Lower lobe of right lung (tissue), 2 donors: ENCODE results near the gene HUWE1. TPM values are rescaled to one million over a fixed set of nuclear protein-coding genes. Genes with fewer than 3 reads are reported as not detected.

Source experiments
- ATAC-seq, 2 donors: fragments of 200-7000 bp; cut with Tn5 transposase; one replicate each; pipeline ENCODE4 v1.9.1; 2020 to 2022; ENCODE audit warnings: mild to moderate bottlenecking in 2 of 2, moderate library complexity in 2 of 2
- DNase-seq: peaks from one replicate; pipeline ENCODE4 v3.0.0-alpha.2; 2020
- H3K27ac ChIP-seq: fragments of 200-600 bp; one replicate; pipeline ENCODE4 v1.8.0; 2022
- H3K27me3 ChIP-seq: fragments of 200-600 bp; one replicate; pipeline ENCODE4 v1.8.0; 2022; ENCODE audit warnings: low read depth
- H3K36me3 ChIP-seq: fragments of 200-600 bp; one replicate; pipeline ENCODE4 v1.8.0; 2022; ENCODE audit warnings: mild to moderate bottlenecking
- H3K4me1 ChIP-seq: fragments of 200-600 bp; one replicate; pipeline ENCODE4 v1.8.0; 2022
- H3K4me3 ChIP-seq: fragments of 200-600 bp; one replicate; pipeline ENCODE4 v1.8.0; 2022; ENCODE audit warnings: mild to moderate bottlenecking
- H3K9me3 ChIP-seq: fragments of 200-600 bp; one replicate; pipeline ENCODE4 v1.8.0; 2022
- CTCF ChIP-seq: fragments of 200-600 bp; IDR thresholded peaks from one replicate; pipeline ENCODE4 v1.8.0; 2022; ENCODE audit warnings: antibody characterized with exemption, mild to moderate bottlenecking
- intact Hi-C: fragments of 100-400 bp; cut with DNase I; formaldehyde crosslinking; loops from one replicate; pipeline ENCODE4 v1.11.0; 2022
- total RNA-seq: library from RNA; stranded (reverse); fragmentation: NEBNext Ultra II Directional; extraction: Animal tissue kit (Norgen Biotek cat#: 25700); gene quantifications from one replicate; pipeline ENCODE4 v1.2.1, GENCODE V29; 2021
- donor health status: DM: no; HTN: yes; CAD: no; lungs with severe emphysema.

The HUWE1 gene
- total RNA-seq, 1 donor from 2014 or later: 162 TPM

GRCh38 chrX:53684415-53685192 lies 1.9 kb downstream of the HUWE1 start:
- peaks cover 29% of the 10 kb centered on the region for H3K4me1 ChIP-seq
- intact Hi-C loops: no loop called here
- DNase-seq (peak; percentile 92), ATAC-seq (no peak)
- H3K36me3 ChIP-seq: peaks cover 10% of the 10 kb centered on the region
- H3K4me3 ChIP-seq: peak overlapping the region; percentile 64
- H3K9me3 ChIP-seq: no peaks in the 10 kb centered on the region
- peak overlapping the region; percentile 88 for H3K27ac ChIP-seq
- no peaks in the 10 kb centered on the region for H3K27me3 ChIP-seq
- no peak for TF ChIP-seq CTCF

DNA sequence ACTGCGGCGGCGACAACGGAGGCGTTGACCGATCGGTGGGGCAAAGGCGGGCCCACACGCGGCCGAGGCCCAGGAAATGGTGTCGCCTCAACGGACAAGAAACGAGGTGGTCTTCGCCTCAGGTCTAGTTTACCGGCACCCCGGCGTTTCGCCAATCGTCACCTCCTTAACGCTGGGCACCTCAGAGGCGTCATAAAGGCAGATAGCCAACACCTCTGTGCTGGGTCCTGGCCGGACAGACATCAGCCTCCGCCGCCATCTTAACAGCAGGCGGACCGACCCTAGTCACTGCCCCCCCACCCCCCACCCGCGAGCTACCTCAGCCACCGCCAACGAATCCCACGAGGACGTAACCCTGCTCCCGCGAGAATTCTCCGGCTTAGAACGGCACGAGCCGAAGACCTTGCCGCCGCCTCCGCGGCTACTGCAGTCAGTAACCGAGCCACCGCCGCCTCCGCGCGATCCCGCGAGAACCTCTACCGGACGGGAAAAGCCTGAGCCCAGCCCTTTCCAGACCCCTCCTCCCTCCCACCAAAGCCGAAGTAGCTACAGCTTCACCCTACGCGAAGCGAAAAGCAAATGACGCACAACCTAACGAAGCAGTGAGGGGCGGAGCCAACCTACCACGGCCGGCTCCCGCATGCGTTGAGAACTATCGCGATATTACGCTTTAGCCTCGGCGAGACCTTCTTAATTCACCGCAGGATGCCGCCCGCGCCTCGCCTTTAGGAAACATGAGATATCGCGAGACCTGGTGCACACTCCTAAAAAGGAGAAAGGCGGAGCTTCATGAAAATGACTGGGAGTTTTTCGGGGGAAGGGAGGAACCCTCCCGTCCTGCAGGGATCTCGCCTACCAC lies 2.7 kb downstream of the HUWE1 start:
- H3K4me1 ChIP-seq: peaks cover 29% of the 10 kb centered on the region
- no peaks in the 10 kb centered on the region for H3K27me3 ChIP-seq
- H3K9me3 ChIP-seq: no peaks in the 10 kb centered on the region
- peak overlapping the region; percentile 88 for H3K27ac ChIP-seq
- H3K36me3 ChIP-seq: peaks cover 18% of the 10 kb centered on the region
- TF ChIP-seq CTCF: no peak
- peak; percentile 92 for DNase-seq
- intact Hi-C loops: no loop called here
- peak; percentile 89 to 93 for ATAC-seq
- H3K4me3 ChIP-seq: peak overlapping the region; percentile 64

GRCh38 chrX:53682885-53683555 lies 3.5 kb downstream of the HUWE1 start:
- no peaks in the 10 kb centered on the region for H3K27me3 ChIP-seq
- DNase-seq: no peak

GRCh38 chrX:53681661-53682060 lies 4.9 kb downstream of the HUWE1 start:
- Histone ChIP-seq H3K4me3 (no peak overlapping the region), H3K36me3 (peaks cover 26% of the 10 kb centered on the region), H3K9me3 (no peaks in the 10 kb centered on the region), H3K4me1 (peaks cover 29% of the 10 kb centered on the region), H3K27ac (no peak overlapping the region), H3K27me3 (no peaks in the 10 kb centered on the region)
- no peak for DNase-seq
- no peak for TF ChIP-seq CTCF
- ATAC-seq: no peak
- intact Hi-C loops: no loop called here

More at GRCh38 chrX:53682885-53683555, 3.5 kb downstream of the HUWE1 start:
- ATAC-seq: peak in 1 of 2 donors; percentile 1
- peak overlapping the region; percentile 64 for H3K4me3 ChIP-seq
- no peaks in the 10 kb centered on the region for H3K9me3 ChIP-seq
- H3K27ac ChIP-seq: peak overlapping the region; percentile 88
- peaks cover 29% of the 10 kb centered on the region for H3K4me1 ChIP-seq
- TF ChIP-seq CTCF: no peak
- peaks cover 25% of the 10 kb centered on the region for H3K36me3 ChIP-seq
- intact Hi-C loops: no loop called here

GRCh38 chrX:53678667-53679066 lies 7.9 kb downstream of the HUWE1 start:
- ATAC-seq (no peak), DNase-seq (no peak)
- H3K4me3 ChIP-seq: no peak overlapping the region
- no peak overlapping the region for H3K27ac ChIP-seq
- intact Hi-C loops: no loop called here
- H3K4me1 ChIP-seq: peaks cover 16% of the 10 kb centered on the region
- TF ChIP-seq CTCF: no peak
- no peaks in the 10 kb centered on the region for H3K9me3 ChIP-seq
- H3K27me3 ChIP-seq: no peaks in the 10 kb centered on the region
- H3K36me3 ChIP-seq: peaks cover 45% of the 10 kb centered on the region
